Stimulated activated CD4-positive, alpha-beta T cell treated with anti-CD3 and anti-CD28 coated beads, Interleukin-1b, Interleukin-23, amount 100 ng/mL, for 24 hours (primary cell): Measurements from ENCODE around the gene ITGB7.
"Not testable (repeated sequence)": the region's sequence is repeated elsewhere in the genome, so short reads cannot be mapped to it uniquely, and the experiment has no call there.

Experiments used
- DNase-seq, 4 experiments: peaks; one replicate each; pipeline ENCODE4 v3.0.0-alpha.2; 2020; ENCODE audit warnings: low read depth in 4 of 4, low spot score in 1 of 4

The ITGB7 gene

DNA sequence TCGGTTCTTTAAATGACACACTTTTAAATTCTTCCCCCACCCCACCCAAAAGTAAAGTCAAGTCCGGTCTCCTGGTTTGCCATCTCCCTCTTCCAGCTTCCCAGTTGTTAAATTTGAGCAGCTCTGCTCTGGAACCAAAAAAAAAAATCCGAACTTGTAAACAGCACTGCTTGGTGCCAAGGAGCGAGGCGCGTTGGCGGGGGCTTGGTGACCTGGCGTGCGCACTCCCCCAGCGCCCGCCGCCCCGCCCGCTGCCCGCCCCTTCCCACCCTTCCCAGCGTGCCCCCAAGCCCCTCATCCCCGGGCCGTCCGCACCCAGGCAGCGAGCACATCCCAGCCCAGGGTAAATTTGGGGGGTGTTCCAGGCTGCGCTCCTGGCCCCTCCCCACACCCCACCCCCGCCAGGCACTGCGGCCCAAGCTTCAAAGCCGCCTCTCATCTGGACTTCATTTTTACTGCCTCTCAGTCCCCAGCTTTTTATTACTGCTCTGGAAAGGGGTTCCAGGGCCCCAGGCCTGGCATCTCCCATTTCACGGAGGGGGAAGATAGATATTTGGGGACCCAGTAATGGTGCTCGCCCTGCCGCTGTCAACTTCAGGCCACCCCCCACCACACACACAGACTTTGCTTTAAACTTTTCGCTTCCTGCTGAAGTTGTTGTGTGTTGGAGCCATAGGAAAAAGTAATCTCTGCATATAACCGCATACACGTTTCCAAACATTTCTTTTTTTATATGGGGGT lies 11.7 kb upstream of the ITGB7 start:
- no peak for DNase-seq

DNA sequence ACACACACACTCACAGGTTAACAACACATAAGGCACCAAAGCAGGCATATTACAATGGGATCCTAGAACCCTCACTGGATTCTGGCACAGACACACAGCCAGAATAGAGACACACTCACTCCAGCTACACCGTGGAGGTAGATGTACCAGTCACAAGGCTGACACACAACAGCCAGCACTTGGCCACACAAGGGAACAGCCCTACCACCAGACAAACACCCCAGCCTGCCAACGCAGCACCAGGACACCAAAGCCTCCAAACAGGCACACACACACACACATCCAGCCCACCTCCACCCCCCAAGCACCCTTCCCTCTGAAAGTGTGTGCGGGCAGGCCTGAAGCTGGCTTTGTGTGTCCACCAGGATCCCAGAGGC lies 10.9 kb upstream of the ITGB7 start:
- no peak for DNase-seq

DNA sequence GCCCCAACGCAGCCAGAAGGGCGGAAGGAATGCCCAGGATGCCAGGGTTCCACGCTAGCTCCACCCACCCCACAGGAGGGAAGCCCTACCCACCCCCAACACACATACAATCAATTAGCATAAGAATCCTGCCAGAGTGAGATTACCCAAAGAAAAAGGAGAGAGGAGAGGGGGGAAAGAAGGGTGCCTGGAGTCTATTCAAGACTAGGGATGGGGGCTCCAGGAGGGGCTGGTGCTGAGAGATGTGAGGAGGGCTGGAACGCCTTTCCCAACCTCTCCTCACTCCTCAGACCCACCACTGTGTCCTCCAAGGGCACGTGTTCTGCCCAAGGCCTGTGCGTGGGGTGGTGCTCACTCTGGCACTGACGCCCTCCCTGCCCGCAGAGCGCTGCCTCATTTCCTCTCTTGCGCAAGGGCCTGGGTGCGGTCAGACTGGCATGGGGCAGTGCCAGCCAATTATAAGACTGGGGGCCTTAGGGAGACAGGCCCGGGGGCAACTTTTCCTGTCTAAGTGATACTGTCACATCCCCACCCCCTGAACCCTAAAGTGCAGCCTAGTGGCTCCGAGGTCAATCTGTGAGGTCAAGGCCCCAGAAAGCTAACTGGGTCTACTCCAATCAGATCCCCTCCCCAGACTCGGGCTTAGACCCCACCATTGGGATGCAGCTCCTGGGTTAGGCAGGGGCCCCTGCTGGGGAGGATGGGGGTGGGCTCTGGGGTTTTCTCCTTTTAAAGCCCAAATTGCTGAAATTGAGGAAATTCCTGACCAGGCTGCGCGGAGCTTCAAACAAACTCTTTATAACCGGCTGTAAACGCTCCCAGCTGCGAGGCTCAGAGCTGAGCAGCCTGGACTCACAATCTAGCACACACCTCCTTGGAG lies 10.2 kb upstream of the ITGB7 start:
- DNase-seq, result peak in 1 of 4 experiments; percentile 46

DNA sequence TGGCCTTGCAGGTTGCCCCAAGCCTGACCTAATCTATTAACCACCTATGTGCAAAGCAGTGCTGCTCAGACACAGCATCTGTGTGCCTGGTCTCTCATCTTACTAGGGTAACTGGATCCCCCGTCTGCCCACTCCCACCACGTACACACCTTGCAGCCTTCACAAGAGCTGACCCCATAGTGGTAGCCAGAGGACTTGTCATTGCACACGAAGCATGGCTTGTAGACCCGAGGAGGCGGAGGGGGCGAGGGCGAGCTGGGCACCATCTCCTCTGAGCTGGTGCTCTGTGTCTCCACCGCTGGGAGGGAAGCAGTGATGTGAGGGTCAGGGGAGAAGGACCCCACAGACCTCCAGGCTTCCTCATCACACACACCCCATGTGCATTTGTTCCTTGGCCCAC lies 8.4 kb upstream of the ITGB7 start:
- no peak for DNase-seq

DNA sequence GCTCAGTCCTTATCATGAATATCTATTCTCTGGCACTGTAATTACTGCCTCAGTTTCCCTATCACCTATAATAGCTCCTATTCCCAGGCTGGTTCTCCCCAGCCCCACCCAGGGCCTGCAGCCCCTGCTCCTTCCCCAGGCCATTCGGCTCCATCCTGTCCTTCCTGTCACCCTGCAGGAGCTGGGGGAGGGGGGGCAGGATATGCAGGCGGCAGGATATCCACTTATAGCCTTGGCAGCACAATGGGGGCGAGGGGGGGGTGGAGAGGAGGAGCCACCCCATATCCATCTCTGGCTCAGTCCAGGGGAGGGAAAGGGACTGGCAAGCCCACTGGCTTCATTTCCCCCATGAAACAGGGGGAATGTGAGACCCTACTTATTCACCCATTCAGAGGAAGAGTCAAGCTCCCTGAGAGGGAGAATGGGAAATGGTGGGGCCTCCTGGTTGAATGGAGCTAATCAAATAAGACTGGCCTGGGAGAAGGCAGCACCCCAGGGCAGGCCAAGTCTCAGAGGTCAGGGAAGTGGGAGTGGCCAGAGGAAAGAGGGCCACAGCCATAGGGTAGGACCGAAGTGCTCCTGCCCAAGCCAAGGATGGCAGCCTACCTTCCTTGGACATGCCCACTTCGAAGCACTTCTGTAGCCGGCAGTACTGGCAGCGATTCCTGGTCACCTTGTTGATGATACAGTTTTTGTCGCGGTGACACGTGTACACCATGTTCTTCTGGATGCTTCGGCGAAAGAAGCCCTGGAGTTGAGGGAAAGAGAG lies 7.8 kb upstream of the ITGB7 start:
- no peak for DNase-seq

DNA sequence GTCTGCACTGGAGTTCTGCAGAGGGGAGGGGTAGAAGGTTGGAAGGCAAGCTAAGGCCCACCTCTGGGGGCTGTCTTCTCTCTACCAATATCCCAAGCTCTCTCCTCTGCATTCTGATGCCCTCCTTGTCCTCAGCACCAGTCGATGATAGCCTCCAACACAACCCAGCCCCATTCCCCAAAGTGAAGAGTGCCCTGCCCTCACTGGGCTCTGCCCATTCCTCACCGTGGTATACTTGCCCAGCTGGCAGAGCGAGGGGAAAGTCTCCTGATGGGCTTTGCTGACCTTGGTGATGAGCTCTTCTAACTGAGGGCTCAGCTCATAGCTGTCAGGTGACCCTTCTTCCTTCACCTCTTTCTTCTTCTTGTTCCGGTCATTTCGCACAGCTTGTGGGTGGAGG lies 7.2 kb upstream of the ITGB7 start:
- no peak for DNase-seq

DNA sequence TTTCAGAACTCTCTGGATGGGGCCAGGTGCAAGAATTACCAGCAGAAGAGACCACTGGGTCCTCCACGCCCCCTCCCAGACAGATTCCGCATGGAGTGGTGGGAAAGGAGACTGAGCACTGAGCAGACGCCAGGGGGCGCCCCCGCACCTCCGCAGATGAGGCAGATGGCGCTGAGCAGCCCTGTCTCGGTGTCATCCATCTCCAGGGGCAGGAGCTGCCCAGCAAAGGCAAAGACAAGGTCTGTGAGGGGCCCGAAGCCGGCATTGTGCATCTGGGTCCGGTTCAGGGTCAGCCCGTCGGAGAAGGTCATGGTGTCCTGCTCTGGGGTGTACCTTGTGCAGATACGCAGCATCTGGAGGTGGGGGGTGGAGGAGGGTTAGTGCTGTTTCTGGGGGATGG lies 6.3 kb upstream of the ITGB7 start:
- DNase-seq, result peak; percentile 74 to 81 (median 78)

DNA sequence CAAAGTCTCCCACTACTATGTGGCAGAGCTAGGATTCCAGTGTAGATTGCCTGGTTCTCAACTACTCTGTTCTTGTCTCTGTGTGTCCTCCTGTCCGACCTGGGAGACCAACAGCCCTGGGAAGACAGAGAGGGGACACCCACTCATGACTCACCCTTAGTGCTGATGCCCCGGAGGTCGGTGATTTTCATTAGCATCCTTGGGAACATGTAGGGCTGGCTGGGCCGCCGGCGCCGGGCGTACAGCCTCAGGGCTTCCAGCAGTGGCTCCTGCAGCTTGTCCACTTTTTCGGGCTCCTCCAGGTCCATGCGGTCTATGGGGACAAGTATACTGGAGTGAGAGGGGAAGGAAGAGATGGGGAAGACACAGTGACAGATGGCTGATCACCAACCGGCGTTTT lies 5.9 kb upstream of the ITGB7 start:
- DNase-seq, result no peak

DNA sequence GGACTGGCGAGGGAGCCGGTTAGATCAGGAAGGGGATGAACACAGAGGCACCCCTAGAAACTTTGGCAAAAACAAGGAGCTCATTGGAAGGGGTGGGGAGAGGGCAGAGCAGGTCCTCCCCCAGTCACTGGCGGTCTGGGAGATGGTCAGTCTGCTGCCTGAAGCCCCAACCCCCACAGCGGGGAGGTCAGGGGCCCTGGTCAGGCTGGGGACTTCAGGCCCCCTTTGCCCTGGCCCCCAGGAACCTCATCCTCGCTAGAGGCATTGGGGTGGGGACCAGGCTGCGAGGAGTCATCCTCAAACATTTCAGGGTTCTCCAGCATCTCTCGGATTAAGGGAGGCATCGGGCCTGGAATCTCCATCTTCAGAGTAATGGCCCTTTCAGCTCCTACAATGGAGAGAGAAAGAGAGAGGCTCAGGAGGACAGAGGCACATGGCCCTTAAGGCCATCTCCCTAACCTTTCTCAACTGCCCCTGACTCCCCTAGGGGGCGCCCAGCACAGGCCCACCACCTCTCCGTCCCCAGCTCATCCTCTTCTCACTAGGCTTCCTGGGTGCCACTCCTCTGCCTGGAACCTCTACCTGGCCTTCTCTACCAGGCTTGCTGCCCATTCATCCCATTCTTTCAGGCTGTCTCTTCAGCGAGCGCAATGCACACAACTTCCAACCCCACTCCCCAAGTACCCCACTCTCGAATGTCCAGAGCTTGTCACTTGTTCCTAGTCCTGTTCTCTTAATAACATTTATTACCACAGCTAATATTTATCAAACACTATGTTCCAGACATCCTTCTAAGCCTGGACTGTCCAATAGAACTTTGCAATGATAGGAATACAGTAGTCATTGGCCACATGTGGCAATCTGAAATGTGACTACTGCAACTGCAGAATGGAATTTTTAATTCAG lies 4.7 kb upstream of the ITGB7 start:
- no peak for DNase-seq

DNA sequence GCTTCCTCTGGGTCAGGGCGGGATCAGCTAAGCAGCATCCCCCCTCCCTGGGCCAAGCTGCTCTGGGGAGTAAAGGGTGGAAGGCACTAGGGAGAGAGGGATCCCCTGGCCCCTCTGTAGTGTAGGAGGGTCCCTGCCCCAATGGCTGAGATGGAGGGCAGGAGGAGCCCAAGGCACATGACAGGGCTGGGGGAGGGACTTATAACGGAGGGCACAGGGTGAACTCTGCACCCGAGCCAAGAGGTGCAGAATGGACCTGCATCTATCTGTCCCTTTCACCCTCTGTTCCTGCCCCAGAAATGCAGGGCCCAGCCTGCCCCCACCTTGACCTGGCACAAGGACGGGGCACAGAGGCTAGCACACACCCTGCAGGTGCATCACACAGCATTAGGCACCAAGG lies 3.8 kb upstream of the ITGB7 start:
- DNase-seq, result no peak

DNA sequence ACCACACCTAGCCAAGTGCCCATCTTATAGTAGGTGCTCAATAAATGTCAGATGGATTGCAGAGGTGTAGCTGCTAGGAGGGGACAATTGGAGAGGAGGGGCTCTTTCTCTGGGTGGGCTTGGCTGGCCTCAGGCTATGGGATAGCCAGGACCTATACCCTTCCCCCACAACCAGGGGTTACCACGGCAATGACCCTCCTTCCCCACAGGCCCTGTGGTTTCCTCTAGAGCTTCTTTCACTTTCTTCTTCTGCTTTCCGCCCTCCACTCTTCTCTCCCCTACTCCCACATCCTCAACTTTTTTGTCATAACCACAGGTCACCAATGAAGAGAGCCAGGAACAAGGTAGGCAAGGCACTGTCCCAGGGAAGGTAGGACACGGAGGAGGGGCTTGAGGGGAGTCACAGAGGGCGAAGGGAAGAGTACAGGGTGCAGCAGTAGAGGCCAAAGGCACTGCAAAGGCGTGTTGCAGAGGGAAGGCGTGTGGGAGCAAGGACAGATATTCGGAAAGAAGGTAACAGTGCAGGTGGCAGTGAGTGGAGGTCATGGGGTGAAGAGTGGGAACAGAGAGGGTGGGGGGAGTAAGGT lies 1.9 kb upstream of the ITGB7 start:
- DNase-seq, result no peak

DNA sequence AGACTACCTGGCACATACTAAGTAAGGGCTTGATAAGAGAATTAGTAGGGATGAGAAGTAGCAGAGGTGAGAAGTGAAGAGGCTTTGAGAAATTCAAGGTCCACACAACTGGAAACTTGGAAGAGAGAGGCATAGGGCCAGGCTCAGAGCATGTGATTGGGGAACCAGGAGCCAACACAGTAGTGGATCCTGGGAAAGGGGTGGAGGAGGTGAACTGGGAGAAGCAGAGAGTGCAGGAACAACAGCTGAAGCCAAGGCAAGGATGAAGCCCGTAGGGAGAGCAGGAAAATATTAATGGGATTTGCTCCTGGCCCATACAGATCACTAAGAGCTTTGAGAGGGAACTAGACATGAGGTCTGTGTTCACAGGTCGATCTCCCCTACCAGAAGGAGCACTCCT lies 1.4 kb upstream of the ITGB7 start:
- no peak for DNase-seq

DNA sequence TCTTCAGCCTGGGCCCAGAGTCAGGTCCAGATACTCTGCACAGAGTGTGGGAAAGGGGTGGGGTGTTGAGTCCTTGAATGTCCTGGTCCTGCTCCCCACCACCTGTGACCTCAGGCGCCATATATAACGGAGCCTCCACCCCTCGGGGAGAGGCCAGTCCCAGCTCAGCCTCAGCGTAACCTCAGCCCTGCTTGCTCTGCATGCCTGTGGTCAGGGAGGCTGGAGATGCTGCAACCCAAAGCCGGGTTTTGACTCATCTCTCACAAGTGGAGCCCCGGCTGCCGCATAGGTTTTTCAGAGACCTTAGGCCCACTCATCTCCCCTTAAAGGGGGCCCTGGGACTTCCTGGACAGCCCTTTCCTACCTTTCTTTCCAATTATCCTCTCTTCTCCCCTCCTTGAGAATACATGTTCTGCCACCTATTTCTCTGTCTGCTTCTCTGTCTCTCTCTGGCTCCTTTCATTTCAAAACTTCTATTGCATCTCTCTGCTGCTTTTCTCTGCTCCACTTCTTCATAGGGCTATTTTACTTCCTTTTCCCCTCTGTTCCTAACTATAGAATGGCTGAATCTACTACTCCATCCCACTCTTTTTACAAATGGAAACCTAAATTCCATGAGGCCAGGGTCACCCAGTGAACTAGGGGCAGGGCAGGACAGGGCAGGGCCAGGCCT lies 1.2 kb downstream of the ITGB7 start:
- peak in 2 of 4 experiments; percentile 42 to 73 for DNase-seq

DNA sequence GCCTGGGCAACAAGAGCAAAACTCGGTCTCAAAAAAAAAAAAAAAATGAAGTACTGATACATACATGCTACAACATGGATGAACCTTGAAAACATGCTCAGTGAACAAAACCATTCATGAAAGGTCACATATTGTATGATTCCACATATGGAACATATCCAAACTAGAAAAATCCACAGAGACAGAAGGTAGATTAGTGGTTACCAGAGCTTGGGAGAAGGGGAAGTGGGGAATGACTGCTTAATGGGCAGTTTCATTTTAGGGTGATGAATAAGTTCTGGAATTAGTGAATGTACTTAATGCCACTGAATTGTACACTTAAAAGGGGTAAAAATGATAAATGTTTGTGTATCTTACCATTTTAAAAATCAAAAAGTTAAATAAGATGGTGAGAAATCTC lies 2.7 kb downstream of the ITGB7 start:
- DNase-seq, result no peak

DNA sequence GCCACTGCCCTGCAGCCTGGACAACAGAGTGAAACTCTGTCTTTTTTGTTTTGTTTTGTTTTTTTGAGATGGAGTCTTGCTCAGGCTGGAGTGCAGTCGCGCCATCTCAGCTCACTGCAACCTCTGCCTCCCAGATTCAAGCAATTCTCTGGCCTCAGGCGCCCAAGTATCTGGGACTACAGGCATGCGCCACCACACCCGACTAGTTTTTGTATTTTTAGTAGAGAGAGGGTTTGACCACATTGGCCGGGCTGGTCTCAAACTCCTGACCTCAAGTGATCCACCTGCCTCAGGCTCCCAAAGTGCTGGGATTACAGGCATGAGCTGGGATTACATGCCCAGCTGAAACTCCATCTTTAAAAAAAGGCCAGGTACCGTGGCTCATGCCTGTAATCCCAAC lies 4.7 kb downstream of the ITGB7 start:
- not testable (repeated sequence) for DNase-seq

DNA sequence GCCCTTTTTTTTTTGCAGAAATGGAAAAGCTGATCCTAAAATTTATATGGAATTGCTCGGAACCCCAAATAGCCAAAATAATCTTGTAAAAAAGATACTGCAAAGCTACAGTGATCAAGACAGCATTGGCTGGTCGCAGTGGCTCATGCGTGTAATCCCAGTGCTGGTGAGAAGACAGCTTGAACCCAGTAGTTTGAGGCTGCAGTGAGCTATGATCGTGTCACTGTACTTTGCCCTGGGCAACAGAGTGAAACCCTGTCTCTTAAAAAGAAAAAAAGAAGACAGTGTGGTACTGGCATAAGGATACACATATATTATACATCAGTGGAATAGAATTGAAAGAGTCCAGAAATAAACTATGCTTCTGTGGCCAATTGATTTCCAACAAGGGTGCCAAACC lies 5.4 kb downstream of the ITGB7 start:
- DNase-seq, result no peak

DNA sequence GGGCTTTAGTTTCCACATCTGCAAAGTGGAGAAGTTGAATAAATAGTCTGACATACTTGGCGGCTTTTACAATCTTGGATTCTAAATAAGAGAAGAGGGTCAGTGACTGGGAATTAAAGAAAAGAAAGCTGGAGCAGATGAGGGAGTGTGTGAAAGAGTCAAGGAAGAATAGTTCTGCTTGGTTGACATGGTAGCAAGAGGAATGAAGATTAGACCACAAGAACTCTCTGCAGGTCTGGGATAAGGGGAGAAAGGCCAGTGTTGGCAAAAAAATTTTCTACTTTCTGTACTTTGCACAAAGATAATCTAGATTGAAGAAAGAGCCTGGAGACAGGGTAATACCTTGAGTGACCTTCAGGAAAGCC lies 5.9 kb downstream of the ITGB7 start:
- no peak for DNase-seq

DNA sequence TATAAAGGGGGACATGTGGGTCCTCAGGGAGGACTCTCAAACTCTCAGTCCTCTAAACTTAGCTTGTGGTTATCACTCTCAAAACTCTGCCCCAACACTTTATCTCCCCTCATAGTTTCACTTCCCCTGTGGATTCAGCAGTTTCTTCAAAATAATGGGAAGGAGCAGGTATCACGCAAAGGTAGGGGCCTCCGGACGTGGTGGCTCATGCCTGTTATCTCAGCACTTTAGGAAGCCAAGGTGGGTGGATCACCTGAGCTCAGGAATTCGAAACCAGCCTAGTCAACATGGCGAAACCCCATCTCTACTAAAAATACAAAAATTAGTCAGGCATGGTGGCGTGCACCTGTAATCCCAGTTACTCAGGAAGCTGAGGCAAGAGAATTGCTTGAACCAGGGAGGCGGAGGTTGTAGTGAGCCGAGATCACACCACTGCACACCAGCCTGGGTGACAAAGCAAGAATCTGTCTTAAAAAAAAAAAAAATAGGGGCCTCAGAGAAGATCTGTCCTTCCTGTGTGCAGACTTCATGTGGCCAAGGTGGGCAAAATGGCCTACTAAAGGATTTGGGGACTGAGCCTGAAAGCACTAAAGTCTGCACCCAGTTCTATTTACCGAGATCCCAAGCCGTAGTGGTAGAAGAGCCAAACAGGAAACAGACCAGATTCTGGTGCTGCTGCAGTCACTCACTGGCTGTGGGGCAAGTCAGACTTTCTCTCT lies 6.4 kb downstream of the ITGB7 start:
- no peak for DNase-seq

DNA sequence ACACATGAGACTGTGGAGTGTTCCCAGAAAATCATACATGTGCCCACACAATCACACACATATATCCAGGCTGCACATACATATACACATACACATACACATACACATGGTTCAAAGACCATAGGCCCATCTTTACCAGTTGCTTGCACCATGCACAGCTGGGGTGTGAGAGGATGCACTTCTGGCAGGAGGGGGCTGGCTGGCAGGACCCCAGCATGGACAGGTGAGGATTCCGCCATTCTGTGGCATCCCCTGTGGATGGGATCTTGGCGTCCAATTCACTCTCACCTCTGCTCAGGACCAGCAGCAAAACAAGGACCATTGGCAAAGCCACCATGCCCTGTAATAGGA lies 7.0 kb downstream of the ITGB7 start:
- no peak for DNase-seq
